Endothelial cell of umbilical vein (primary cell): ENCODE data around the gene CELF5. TPM values are rescaled to one million over a fixed set of nuclear protein-coding genes. Genes with fewer than 3 reads are reported as not detected.

Source experiments
- BruUV-seq: library from RNA; stranded (reverse); fragments of 400-500 nt; replicated peaks from 2 replicates; lab custom pipeline; 2021; lab: Mats Ljungman, UMichigan
- CTCF ChIA-PET: fragments of 300-600, 350-600 bp; sonication (Branson Sonifier 250); formaldehyde crosslinking; loops from one replicate; lab custom pipeline; 2021; ENCODE audit warnings: antibody characterized with exemption, inconsistent platforms; lab: Charles Lee
- POLR2A ChIA-PET: fragments of 300-600, 350-600 bp; sonication (Branson Sonifier 250); formaldehyde crosslinking; loops from one replicate; lab custom pipeline; 2021; ENCODE audit warnings: antibody characterized with exemption, inconsistent platforms; lab: Charles Lee
- DNase-seq: peaks from one replicate; pipeline ENCODE4 v3.0.0-alpha.2; 2011; ENCODE audit warnings: low read depth, low spot score
- FAIRE-seq: peaks from 2 replicates; lab custom pipeline; 2011; peaks lifted over from hg19 to GRCh38; lab: Jason Lieb, UNC
- H2AFZ ChIP-seq: 2 replicates; pipeline ENCODE4 v1.6.0; 2012; ENCODE audit warnings: low read depth, low read length, control low read depth, inconsistent platforms
- H3K27ac ChIP-seq: 2 replicates; pipeline ENCODE4 v1.5.1; 2011; ENCODE audit warnings: low read depth, mild to moderate bottlenecking, control low read depth, low read length, moderate library complexity; ENCODE audit not compliant: insufficient read depth
- H3K27me3 ChIP-seq, 2 experiments: 2 replicates each; pipeline versions ENCODE4 v1.6.0 to v1.6.1; 2011; ENCODE audit warnings: low read length in 2 of 2, mixed read lengths in 1 of 2; ENCODE audit not compliant: control insufficient read depth in 2 of 2, insufficient read depth in 2 of 2
- H3K36me3 ChIP-seq, 2 experiments: 2 replicates in 1 of 2; 3 replicates in 1 of 2; pipeline ENCODE4 v1.5.1; 2011; ENCODE audit warnings: low read length in 2 of 2, mild to moderate bottlenecking in 1 of 2, moderate library complexity in 1 of 2; ENCODE audit not compliant: control insufficient read depth in 2 of 2, insufficient read depth in 2 of 2; ENCODE audit errors: extremely low read depth in 1 of 2
- H3K4me1 ChIP-seq: 3 replicates; pipeline ENCODE4 v1.5.1; 2011; ENCODE audit warnings: mild to moderate bottlenecking, low read length; ENCODE audit not compliant: control insufficient read depth, insufficient read depth; ENCODE audit errors: extremely low read depth
- H3K4me2 ChIP-seq: 2 replicates; pipeline ENCODE4 v1.6.1; 2011; ENCODE audit warnings: low read length, control low read depth, mixed read lengths; ENCODE audit not compliant: insufficient read depth
- H3K4me3 ChIP-seq, 3 experiments: fragments of 200-600 bp in 1 of 3; sonication (generic), shearing (Covaris generic) in 1 of 3; replicated peaks in 1 of 3; 2 replicates each; pipeline ENCODE4 v1.5.1; 2011 to 2016; ENCODE audit warnings: control low read depth in 3 of 3, low read length in 3 of 3, mild to moderate bottlenecking in 2 of 3, inconsistent platforms in 1 of 3, low read depth in 1 of 3, moderate library complexity in 1 of 3; ENCODE audit not compliant: insufficient read depth in 1 of 3
- H3K79me2 ChIP-seq: 2 replicates; pipeline ENCODE4 v1.6.0; 2012; ENCODE audit warnings: low read length, inconsistent platforms; ENCODE audit not compliant: control insufficient read depth, insufficient read depth
- H3K9ac ChIP-seq: replicated peaks from 2 replicates; pipeline ENCODE3; 2011; ENCODE audit warnings: low read length, control low read depth; ENCODE audit not compliant: insufficient read depth; ENCODE audit errors: extremely low read depth
- H3K9me1 ChIP-seq: replicated peaks from 3 replicates; pipeline ENCODE4 v1.6.0; 2011; ENCODE audit warnings: mild to moderate bottlenecking, low read length; ENCODE audit not compliant: control insufficient read depth, insufficient read depth; ENCODE audit errors: extremely low read depth
- H3K9me3 ChIP-seq: replicated peaks from 2 replicates; pipeline ENCODE4 v1.5.1; 2012; ENCODE audit warnings: low read length, inconsistent platforms; ENCODE audit not compliant: control insufficient read depth, insufficient read depth
- H4K20me1 ChIP-seq: replicated peaks from 2 replicates; pipeline ENCODE3; 2011; ENCODE audit warnings: mild to moderate bottlenecking, low read length; ENCODE audit not compliant: control insufficient read depth, insufficient read depth; ENCODE audit errors: extremely low read depth
- CTCF ChIP-seq, 2 donors: IDR thresholded peaks; 1 replicate in 1 of 2; 2 replicates in 1 of 2; pipeline ENCODE4 v1.5.1; 2011; ENCODE audit warnings: low read length in 2 of 2, mild to moderate bottlenecking in 2 of 2, moderate library complexity in 2 of 2, control low read depth in 1 of 2, inconsistent platforms in 1 of 2, low read depth in 1 of 2; ENCODE audit not compliant: insufficient read depth in 1 of 2; ENCODE audit errors: extremely low read depth in 1 of 2
- EZH2 ChIP-seq: IDR thresholded peaks from 2 replicates; pipeline ENCODE4 v1.6.1; 2012; ENCODE audit warnings: borderline replicate concordance, low read depth, mild to moderate bottlenecking, moderate library complexity, low read length, inconsistent platforms; ENCODE audit not compliant: severe bottlenecking
- FOS ChIP-seq: IDR thresholded peaks from 2 replicates; pipeline ENCODE4 v1.6.1; 2011; ENCODE audit warnings: mild to moderate bottlenecking, low read length, moderate library complexity, borderline replicate concordance; ENCODE audit not compliant: insufficient read depth
- GATA2 ChIP-seq: IDR thresholded peaks from 2 replicates; pipeline ENCODE4 v1.7.0; 2011; ENCODE audit warnings: low read depth, mild to moderate bottlenecking, moderate library complexity, mixed read lengths, low read length; ENCODE audit not compliant: insufficient read length, insufficient read depth
- JUN ChIP-seq: IDR thresholded peaks from 2 replicates; pipeline ENCODE4 v1.6.1; 2011; ENCODE audit warnings: borderline replicate concordance, low read depth; ENCODE audit not compliant: insufficient read length, insufficient read depth
- MAX ChIP-seq: IDR thresholded peaks from 2 replicates; pipeline ENCODE4 v1.6.1; 2011; ENCODE audit not compliant: insufficient read depth, insufficient read length
- MYC ChIP-seq: IDR thresholded peaks from one replicate; pipeline ENCODE4 v1.6.1; 2011; ENCODE audit warnings: mild to moderate bottlenecking, low read depth, low read length
- POLR2A ChIP-seq: IDR thresholded peaks from 2 replicates; pipeline ENCODE4 v1.6.1; 2012; ENCODE audit warnings: low read depth, mild to moderate bottlenecking, control low read depth, low read length
- POLR2AphosphoS5 ChIP-seq: IDR thresholded peaks from 2 replicates; pipeline ENCODE4 v1.6.1; 2012; ENCODE audit warnings: low read depth, mild to moderate bottlenecking, control low read depth, low read length, moderate library complexity; ENCODE audit not compliant: insufficient read depth
- dilution Hi-C: fragments of 300-500 bp; cut with MboI; formaldehyde crosslinking; loops from one replicate; pipeline ENCODE4 v1.15.0; 2019; ENCODE audit warnings: low sequenced_read_pairs; ENCODE audit not compliant: extremely low pct_ligation_motif_present
- intact Hi-C: fragments of 100-400 bp; cut with micrococcal nuclease; formaldehyde crosslinking; loops from one replicate; pipeline ENCODE4 v1.10.0; 2022
- polyA plus RNA-seq, 4 experiments: library from polyadenylated mRNA; depleted of rRNA in 3 of 4; stranded (reverse) in 3 of 4; unstranded in 1 of 4; fragments of >200 nt; gene quantifications; 2 replicates each; pipeline versions ENCODE4 v1.2.1 to v1.2.3, GENCODE V29; 2011 to 2012; ENCODE audit warnings: missing spikeins in 1 of 4
- total RNA-seq: library from RNA; stranded (reverse); gene quantifications from 2 replicates; pipeline ENCODE4 v1.2.3, GENCODE V29; 2021

CELF5 gene
- total and polyA plus RNA-seq, 2 donors (not counting 3 experiments of a cell fraction or from before 2014, with no cell fraction given) = not detected

GRCh38 chr19:3204646-3205275 is 19.7 kb upstream of the CELF5 start:
- H3K4me2 ChIP-seq = no peak overlapping the region
- TF ChIP-seq CTCF (IDR thresholded peaks at IDR 0.05; ENCODE audit: extremely low read depth in 1 of 2, insufficient read depth in 1 of 2, low read depth in 1 of 2, low read length in 2 of 2) (no peak), POLR2A (no peak), MAX (no peak), FOS (no peak), POLR2AphosphoS5 (no peak), MYC (no peak), EZH2 (no peak), GATA2 (no peak), JUN (no peak)
- no TSS peak for BruUV-seq
- CTCF ChIA-PET = no interaction called here
- no peaks in the 10 kb centered on the region for H3K79me2 ChIP-seq
- POLR2A ChIA-PET = no interaction called here
- H3K4me3 ChIP-seq = no peak overlapping the region
- no peaks in the 10 kb centered on the region for H4K20me1 ChIP-seq
- no peaks in the 10 kb centered on the region for H3K9me3 ChIP-seq
- no peaks in the 10 kb centered on the region for H3K4me1 ChIP-seq
- H3K36me3 ChIP-seq = peaks cover 0 to 33% of the 10 kb centered on the region in 2 experiments
- intact Hi-C loops (no loop called here), dilution Hi-C loops (no loop called here)
- H3K9me1 ChIP-seq = no peaks in the 10 kb centered on the region
- FAIRE-seq (no peak), DNase-seq (no peak)
- no peak overlapping the region for H2AFZ ChIP-seq
- no peaks in the 10 kb centered on the region for H3K27me3 ChIP-seq
- H3K27ac ChIP-seq = no peak overlapping the region
- H3K9ac ChIP-seq = no peak overlapping the region
